WTC11 (cell line): ENCODE measurements around the gene CLCA1. TPM values are rescaled to one million over a fixed set of nuclear protein-coding genes. Genes with fewer than 3 reads are reported as not detected.

ENCODE experiments used
- ATAC-seq: fragments of 200-7000 bp; cut with Tn5 transposase; 2 replicates; pipeline ENCODE4 v1.10.0; 2021; ENCODE audit warnings: mild to moderate bottlenecking, moderate library complexity
- CTCF ChIA-PET: fragments of 300-600 bp; sonication (Branson Sonifier 250); formaldehyde crosslinking; loops from one replicate; lab custom pipeline; 2021; ENCODE audit warnings: antibody characterized with exemption; lab: Charles Lee
- POLR2A ChIA-PET: fragments of 350-600 bp; sonication (Branson Sonifier 250); formaldehyde crosslinking; loops from one replicate; lab custom pipeline; 2021; ENCODE audit warnings: antibody characterized with exemption; lab: Charles Lee
- DNase-seq: peaks from one replicate; pipeline ENCODE4 v3.0.0; 2021; ENCODE audit warnings: low spot score
- H3K27ac Mint-ChIP-seq: 2 replicates; pipeline ENCODE4 v1.8.0; 2021; ENCODE audit warnings: mixed read lengths
- H3K27me3 Mint-ChIP-seq: 2 replicates; pipeline ENCODE4 v1.8.0; 2021; ENCODE audit warnings: low read depth, mild to moderate bottlenecking, moderate library complexity, mixed read lengths
- H3K36me3 Mint-ChIP-seq: 2 replicates; pipeline ENCODE4 v1.8.0; 2021; ENCODE audit warnings: mixed read lengths
- H3K4me1 Mint-ChIP-seq: 2 replicates; pipeline ENCODE4 v1.8.0; 2022; ENCODE audit warnings: mixed read lengths
- H3K4me3 Mint-ChIP-seq: 2 replicates; pipeline ENCODE4 v1.8.0; 2021; ENCODE audit warnings: mild to moderate bottlenecking, moderate library complexity, mixed read lengths
- H3K9me3 Mint-ChIP-seq: 2 replicates; pipeline ENCODE4 v1.8.0; 2021; ENCODE audit warnings: mixed read lengths
- CBFB ChIP-seq: sonication (generic); formaldehyde crosslinking; IDR thresholded peaks from 2 replicates; pipeline ENCODE4 v1.8.1; 2022; ENCODE audit warnings: mild to moderate bottlenecking, low read depth, missing genetic modification reagents
- IRF2 ChIP-seq: sonication (generic); formaldehyde crosslinking; IDR thresholded peaks from 2 replicates; pipeline ENCODE4 v1.8.0; 2022; ENCODE audit warnings: low read depth, missing genetic modification reagents, borderline replicate concordance
- JUN ChIP-seq: sonication (generic); formaldehyde crosslinking; IDR thresholded peaks from 2 replicates; pipeline ENCODE4 v1.8.0; 2023; ENCODE audit warnings: mild to moderate bottlenecking, missing genetic modification reagents
- NFATC4 ChIP-seq: fragments of 250-450 bp; sonication (Bioruptor Pico); IDR thresholded peaks from 2 replicates; pipeline ENCODE4 v1.9.0; 2021; ENCODE audit warnings: mild to moderate bottlenecking
- PRRX2 ChIP-seq: fragments of 250-450 bp; sonication (Bioruptor Pico); IDR thresholded peaks from 2 replicates; pipeline ENCODE4 v1.8.0; 2021; ENCODE audit warnings: mild to moderate bottlenecking
- RORB ChIP-seq: fragments of 250-450 bp; sonication (Bioruptor Pico); IDR thresholded peaks from 2 replicates; pipeline ENCODE4 v1.9.0; 2021; ENCODE audit warnings: mild to moderate bottlenecking
- SOX15 ChIP-seq: fragments of 250-450 bp; sonication (Bioruptor Pico); IDR thresholded peaks from 2 replicates; pipeline ENCODE4 v1.9.0; 2021; ENCODE audit warnings: mild to moderate bottlenecking
- ZNF121 ChIP-seq: sonication (generic); formaldehyde crosslinking; IDR thresholded peaks from 2 replicates; pipeline ENCODE4 v1.8.0; 2023; ENCODE audit warnings: missing genetic modification reagents
- ZNF138 ChIP-seq: sonication (generic); formaldehyde crosslinking; conservative IDR thresholded peaks from 2 replicates; pipeline ENCODE4 v1.8.1; 2022; ENCODE audit warnings: mild to moderate bottlenecking, moderate library complexity, missing genetic modification reagents
- total RNA-seq: library from RNA; stranded (reverse); gene quantifications from 3 replicates; pipeline ENCODE4 v1.2.3, GENCODE V29; 2021
- TF ChIP-seq, protein P1 (sequence below): fragments of 200-600 bp; IDR thresholded peaks from 2 replicates; pipeline ENCODE4 v1.8.0; 2022; ENCODE audit warnings: antibody characterized with exemption
- TF ChIP-seq, protein P2 (sequence below): sonication (generic); formaldehyde crosslinking; conservative IDR thresholded peaks from 2 replicates; pipeline ENCODE4 v1.8.1; 2023; ENCODE audit warnings: mild to moderate bottlenecking, low read depth, missing genetic modification reagents, moderate library complexity
- TF ChIP-seq, protein P3 (sequence below): sonication (generic); formaldehyde crosslinking; IDR thresholded peaks from 2 replicates; pipeline ENCODE4 v1.8.1; 2022; ENCODE audit warnings: low read depth, missing genetic modification reagents, borderline replicate concordance
- TF ChIP-seq, protein P4 (sequence below): sonication (generic); formaldehyde crosslinking; IDR thresholded peaks from 2 replicates; pipeline ENCODE4 v1.8.1; 2022; ENCODE audit warnings: mild to moderate bottlenecking, missing genetic modification reagents, moderate library complexity, borderline replicate concordance
- TF ChIP-seq, protein P5 (sequence below): sonication (generic); formaldehyde crosslinking; IDR thresholded peaks from 2 replicates; pipeline ENCODE4 v1.8.0; 2022; ENCODE audit warnings: missing genetic modification reagents

Gene CLCA1
- total RNA-seq, 1 experiment from 2014 or later, result 0.11 TPM

DNA sequence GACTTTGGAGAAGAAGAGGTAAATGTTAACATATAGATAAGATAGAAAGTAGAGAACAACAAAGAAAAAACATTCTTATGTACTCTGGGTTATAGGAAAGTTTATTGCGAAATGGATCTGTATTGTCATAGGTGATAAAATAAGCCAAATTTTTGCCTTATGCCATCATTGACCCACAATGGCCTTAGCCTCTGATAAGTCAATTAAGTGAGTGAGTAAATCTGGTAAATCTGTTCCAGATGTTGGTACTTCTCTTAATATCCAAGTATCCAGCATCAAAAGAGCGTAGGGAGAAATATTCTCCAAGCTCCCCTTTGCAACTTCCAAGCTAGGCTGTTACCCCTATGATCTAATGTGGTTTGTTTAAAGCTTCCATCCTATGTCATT is 39.8 kb downstream of the CLCA1 start (continued):
- TF ChIP-seq CBFB (CRISPR knock-in tag), result no peak

DNA sequence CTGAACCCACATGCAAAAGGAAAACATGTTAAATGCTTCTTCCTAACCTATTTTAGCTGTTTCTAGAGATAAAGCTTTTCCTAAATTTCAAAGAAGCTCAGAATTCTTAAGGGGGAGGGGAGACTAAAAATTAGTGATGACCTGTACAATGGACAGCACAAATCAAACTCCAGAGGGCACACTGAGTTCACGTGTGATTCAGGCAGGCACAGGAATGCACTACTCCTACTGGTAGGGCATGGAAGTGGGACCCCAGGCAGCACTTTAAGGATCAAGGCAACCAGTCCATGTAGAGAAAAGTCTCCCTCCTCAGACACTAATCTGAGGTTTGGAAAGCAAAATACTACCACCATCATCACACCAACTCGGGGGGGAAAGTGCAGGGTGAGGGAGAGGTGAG is 46.9 kb downstream of the CLCA1 start:
- Mint-ChIP-seq H3K4me1 (peaks cover 5% of the 10 kb centered on the region), H3K4me3 (no peak overlapping the region), H3K9me3 (peaks cover 3% of the 10 kb centered on the region; the same call in 1 of the 2 replicates), H3K36me3 (no peaks in the 10 kb centered on the region), H3K27ac (no peak overlapping the region; the same call in 1 of the 2 replicates), H3K27me3 (no peaks in the 10 kb centered on the region)
- POLR2A ChIA-PET, result no interaction called here
- CTCF ChIA-PET, result interaction anchor here (1.3 to 1.4 kb wide), 3 partner anchors 14 to 189 kb away, joined by 4 to 5 read pairs (median 4); partner anchors contain the start of gene SH3GLB1
- TF ChIP-seq, protein P1, sequence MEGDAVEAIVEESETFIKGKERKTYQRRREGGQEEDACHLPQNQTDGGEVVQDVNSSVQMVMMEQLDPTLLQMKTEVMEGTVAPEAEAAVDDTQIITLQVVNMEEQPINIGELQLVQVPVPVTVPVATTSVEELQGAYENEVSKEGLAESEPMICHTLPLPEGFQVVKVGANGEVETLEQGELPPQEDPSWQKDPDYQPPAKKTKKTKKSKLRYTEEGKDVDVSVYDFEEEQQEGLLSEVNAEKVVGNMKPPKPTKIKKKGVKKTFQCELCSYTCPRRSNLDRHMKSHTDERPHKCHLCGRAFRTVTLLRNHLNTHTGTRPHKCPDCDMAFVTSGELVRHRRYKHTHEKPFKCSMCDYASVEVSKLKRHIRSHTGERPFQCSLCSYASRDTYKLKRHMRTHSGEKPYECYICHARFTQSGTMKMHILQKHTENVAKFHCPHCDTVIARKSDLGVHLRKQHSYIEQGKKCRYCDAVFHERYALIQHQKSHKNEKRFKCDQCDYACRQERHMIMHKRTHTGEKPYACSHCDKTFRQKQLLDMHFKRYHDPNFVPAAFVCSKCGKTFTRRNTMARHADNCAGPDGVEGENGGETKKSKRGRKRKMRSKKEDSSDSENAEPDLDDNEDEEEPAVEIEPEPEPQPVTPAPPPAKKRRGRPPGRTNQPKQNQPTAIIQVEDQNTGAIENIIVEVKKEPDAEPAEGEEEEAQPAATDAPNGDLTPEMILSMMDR, result 0 out of 2 replicates have a peak, but pooled peaks have one; percentile 10
- TF ChIP-seq, protein P2, sequence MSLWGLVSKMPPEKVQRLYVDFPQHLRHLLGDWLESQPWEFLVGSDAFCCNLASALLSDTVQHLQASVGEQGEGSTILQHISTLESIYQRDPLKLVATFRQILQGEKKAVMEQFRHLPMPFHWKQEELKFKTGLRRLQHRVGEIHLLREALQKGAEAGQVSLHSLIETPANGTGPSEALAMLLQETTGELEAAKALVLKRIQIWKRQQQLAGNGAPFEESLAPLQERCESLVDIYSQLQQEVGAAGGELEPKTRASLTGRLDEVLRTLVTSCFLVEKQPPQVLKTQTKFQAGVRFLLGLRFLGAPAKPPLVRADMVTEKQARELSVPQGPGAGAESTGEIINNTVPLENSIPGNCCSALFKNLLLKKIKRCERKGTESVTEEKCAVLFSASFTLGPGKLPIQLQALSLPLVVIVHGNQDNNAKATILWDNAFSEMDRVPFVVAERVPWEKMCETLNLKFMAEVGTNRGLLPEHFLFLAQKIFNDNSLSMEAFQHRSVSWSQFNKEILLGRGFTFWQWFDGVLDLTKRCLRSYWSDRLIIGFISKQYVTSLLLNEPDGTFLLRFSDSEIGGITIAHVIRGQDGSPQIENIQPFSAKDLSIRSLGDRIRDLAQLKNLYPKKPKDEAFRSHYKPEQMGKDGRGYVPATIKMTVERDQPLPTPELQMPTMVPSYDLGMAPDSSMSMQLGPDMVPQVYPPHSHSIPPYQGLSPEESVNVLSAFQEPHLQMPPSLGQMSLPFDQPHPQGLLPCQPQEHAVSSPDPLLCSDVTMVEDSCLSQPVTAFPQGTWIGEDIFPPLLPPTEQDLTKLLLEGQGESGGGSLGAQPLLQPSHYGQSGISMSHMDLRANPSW (CRISPR knock-in tag), result no peak
- TF ChIP-seq, protein P3, sequence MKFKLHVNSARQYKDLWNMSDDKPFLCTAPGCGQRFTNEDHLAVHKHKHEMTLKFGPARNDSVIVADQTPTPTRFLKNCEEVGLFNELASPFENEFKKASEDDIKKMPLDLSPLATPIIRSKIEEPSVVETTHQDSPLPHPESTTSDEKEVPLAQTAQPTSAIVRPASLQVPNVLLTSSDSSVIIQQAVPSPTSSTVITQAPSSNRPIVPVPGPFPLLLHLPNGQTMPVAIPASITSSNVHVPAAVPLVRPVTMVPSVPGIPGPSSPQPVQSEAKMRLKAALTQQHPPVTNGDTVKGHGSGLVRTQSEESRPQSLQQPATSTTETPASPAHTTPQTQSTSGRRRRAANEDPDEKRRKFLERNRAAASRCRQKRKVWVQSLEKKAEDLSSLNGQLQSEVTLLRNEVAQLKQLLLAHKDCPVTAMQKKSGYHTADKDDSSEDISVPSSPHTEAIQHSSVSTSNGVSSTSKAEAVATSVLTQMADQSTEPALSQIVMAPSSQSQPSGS (CRISPR knock-in tag), result no peak
- TF ChIP-seq IRF2 (no peak), PRRX2 (no peak), RORB (no peak), CBFB (CRISPR knock-in tag) (no peak), JUN (no peak), SOX15 (CRISPR knock-in tag) (no peak), ZNF121 (CRISPR knock-in tag) (peak; percentile 61; the same call in 1 of the 2 replicates), NFATC4 (CRISPR knock-in tag) (no peak), ZNF138 (CRISPR knock-in tag) (no peak)
- TF ChIP-seq, protein P4, sequence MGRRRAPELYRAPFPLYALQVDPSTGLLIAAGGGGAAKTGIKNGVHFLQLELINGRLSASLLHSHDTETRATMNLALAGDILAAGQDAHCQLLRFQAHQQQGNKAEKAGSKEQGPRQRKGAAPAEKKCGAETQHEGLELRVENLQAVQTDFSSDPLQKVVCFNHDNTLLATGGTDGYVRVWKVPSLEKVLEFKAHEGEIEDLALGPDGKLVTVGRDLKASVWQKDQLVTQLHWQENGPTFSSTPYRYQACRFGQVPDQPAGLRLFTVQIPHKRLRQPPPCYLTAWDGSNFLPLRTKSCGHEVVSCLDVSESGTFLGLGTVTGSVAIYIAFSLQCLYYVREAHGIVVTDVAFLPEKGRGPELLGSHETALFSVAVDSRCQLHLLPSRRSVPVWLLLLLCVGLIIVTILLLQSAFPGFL (CRISPR knock-in tag), result no peak
- TF ChIP-seq, protein P5, sequence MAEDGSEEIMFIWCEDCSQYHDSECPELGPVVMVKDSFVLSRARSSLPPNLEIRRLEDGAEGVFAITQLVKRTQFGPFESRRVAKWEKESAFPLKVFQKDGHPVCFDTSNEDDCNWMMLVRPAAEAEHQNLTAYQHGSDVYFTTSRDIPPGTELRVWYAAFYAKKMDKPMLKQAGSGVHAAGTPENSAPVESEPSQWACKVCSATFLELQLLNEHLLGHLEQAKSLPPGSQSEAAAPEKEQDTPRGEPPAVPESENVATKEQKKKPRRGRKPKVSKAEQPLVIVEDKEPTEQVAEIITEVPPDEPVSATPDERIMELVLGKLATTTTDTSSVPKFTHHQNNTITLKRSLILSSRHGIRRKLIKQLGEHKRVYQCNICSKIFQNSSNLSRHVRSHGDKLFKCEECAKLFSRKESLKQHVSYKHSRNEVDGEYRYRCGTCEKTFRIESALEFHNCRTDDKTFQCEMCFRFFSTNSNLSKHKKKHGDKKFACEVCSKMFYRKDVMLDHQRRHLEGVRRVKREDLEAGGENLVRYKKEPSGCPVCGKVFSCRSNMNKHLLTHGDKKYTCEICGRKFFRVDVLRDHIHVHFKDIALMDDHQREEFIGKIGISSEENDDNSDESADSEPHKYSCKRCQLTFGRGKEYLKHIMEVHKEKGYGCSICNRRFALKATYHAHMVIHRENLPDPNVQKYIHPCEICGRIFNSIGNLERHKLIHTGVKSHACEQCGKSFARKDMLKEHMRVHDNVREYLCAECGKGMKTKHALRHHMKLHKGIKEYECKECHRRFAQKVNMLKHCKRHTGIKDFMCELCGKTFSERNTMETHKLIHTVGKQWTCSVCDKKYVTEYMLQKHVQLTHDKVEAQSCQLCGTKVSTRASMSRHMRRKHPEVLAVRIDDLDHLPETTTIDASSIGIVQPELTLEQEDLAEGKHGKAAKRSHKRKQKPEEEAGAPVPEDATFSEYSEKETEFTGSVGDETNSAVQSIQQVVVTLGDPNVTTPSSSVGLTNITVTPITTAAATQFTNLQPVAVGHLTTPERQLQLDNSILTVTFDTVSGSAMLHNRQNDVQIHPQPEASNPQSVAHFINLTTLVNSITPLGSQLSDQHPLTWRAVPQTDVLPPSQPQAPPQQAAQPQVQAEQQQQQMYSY (CRISPR knock-in tag), result no peak
- peak; percentile 98 for ATAC-seq
- peak; percentile 39 for DNase-seq
